H1 (cell line): Measurements from ENCODE around the gene CHST11. TPM values are rescaled to one million over a fixed set of nuclear protein-coding genes. Genes with fewer than 3 reads are reported as not detected.

Experiments
- CTCF ChIA-PET: fragments of 300-600 bp; sonication (Branson Sonifier 250); formaldehyde crosslinking; loops from one replicate; lab custom pipeline; 2021; ENCODE audit not compliant: partially characterized antibody; lab: Charles Lee
- POLR2A ChIA-PET: fragments of 300-600 bp; sonication (Branson Sonifier 250); formaldehyde crosslinking; loops from one replicate; lab custom pipeline; 2021; ENCODE audit warnings: inconsistent platforms; ENCODE audit not compliant: partially characterized antibody; lab: Charles Lee
- DNase-seq, 2 experiments: peaks; one replicate each; pipeline versions ENCODE4 v3.0.0 to v3.0.0-alpha.2; 2010 to 2022; ENCODE audit warnings: low spot score in 2 of 2, low read depth in 1 of 2, mixed read lengths in 1 of 2
- FAIRE-seq: peaks from 2 replicates; lab custom pipeline; 2011; peaks lifted over from hg19 to GRCh38; lab: Jason Lieb, UNC
- H2AFZ ChIP-seq: 2 replicates; pipeline ENCODE4 v1.8.1; 2012; ENCODE audit warnings: low read length, inconsistent platforms
- H2AK5ac ChIP-seq: 2 replicates; pipeline ENCODE4 v1.6.1; 2013; ENCODE audit warnings: low read depth, low read length
- H2BK120ac ChIP-seq: replicated peaks from 2 replicates; pipeline ENCODE3; 2013; ENCODE audit warnings: low read depth, low read length, inconsistent platforms
- H2BK12ac ChIP-seq: 2 replicates; pipeline ENCODE4 v1.6.1; 2013; ENCODE audit warnings: low read depth, low read length
- H2BK15ac ChIP-seq: 2 replicates; pipeline ENCODE4 v1.6.1; 2013; ENCODE audit warnings: low read length
- H2BK20ac ChIP-seq: 2 replicates; pipeline ENCODE4 v1.6.1; 2013; ENCODE audit warnings: low read length
- H2BK5ac ChIP-seq: 2 replicates; pipeline ENCODE4 v1.6.1; 2013; ENCODE audit warnings: low read depth, low read length
- H3K14ac ChIP-seq: 2 replicates; pipeline ENCODE4 v1.6.1; 2013; ENCODE audit warnings: inconsistent platforms; ENCODE audit not compliant: insufficient read length
- H3K18ac ChIP-seq: 2 replicates; pipeline ENCODE4 v1.6.1; 2013; ENCODE audit warnings: low read length; ENCODE audit errors: extremely low read depth
- H3K23ac ChIP-seq: 2 replicates; pipeline ENCODE4 v1.6.1; 2013; ENCODE audit warnings: inconsistent platforms; ENCODE audit not compliant: insufficient read length
- H3K23me2 ChIP-seq: 2 replicates; pipeline ENCODE4 v1.6.1; 2013; ENCODE audit warnings: low read depth, low read length
- H3K27ac ChIP-seq: 2 replicates; pipeline ENCODE4 v1.6.1; 2011; ENCODE audit warnings: low read depth, low read length, inconsistent platforms
- H3K27me3 ChIP-seq, 4 experiments: replicated peaks in 1 of 4; 1 replicate in 1 of 4; 2 replicates in 3 of 4; pipeline versions ENCODE4 v1.6.1 to v1.8.1; 2011 to 2013; ENCODE audit warnings: low read length in 3 of 4, mild to moderate bottlenecking in 3 of 4, inconsistent platforms in 2 of 4, mixed read lengths in 2 of 4, moderate library complexity in 1 of 4; ENCODE audit not compliant: control insufficient read depth in 3 of 4, insufficient read depth in 3 of 4; ENCODE audit errors: extremely low read depth in 1 of 4
- H3K36me3 ChIP-seq, 4 experiments: 2 replicates each; pipeline versions ENCODE4 v1.6.1 to v1.8.1; 2011 to 2013; ENCODE audit warnings: mild to moderate bottlenecking in 4 of 4, low read length in 3 of 4, moderate library complexity in 2 of 4, control low read depth in 1 of 4, inconsistent platforms in 1 of 4; ENCODE audit not compliant: insufficient read depth in 4 of 4, control insufficient read depth in 2 of 4
- H3K4ac ChIP-seq: replicated peaks from 2 replicates; pipeline ENCODE3; 2013; ENCODE audit warnings: low read length, low read depth, mixed read lengths, inconsistent platforms; ENCODE audit not compliant: insufficient read length
- H3K4me1 ChIP-seq, 4 experiments: replicated peaks in 1 of 4; 1 replicate in 1 of 4; 2 replicates in 3 of 4; pipeline versions ENCODE4 v1.6.1 to v1.8.1; 2011 to 2013; ENCODE audit warnings: low read length in 3 of 4, inconsistent platforms in 2 of 4, mixed read lengths in 1 of 4; ENCODE audit not compliant: insufficient read depth in 4 of 4, control insufficient read depth in 3 of 4
- H3K4me2 ChIP-seq, 2 experiments: 2 replicates each; pipeline versions ENCODE4 v1.6.1 to v1.8.1; 2011 to 2013; ENCODE audit warnings: low read depth in 2 of 2, low read length in 2 of 2, control low read depth in 1 of 2, inconsistent platforms in 1 of 2, mild to moderate bottlenecking in 1 of 2; ENCODE audit not compliant: insufficient read depth in 1 of 2
- H3K4me3 ChIP-seq, 4 experiments: fragments of 200-600, 300-600 bp in 1 of 4; sonication (generic), shearing (Covaris generic), sonication (Bioruptor Twin) in 1 of 4; 2 replicates each; pipeline versions ENCODE4 v1.5.1 to v1.8.1; 2011 to 2016; ENCODE audit warnings: low read length in 4 of 4, low read depth in 3 of 4, control low read depth in 2 of 4, inconsistent platforms in 2 of 4, mild to moderate bottlenecking in 2 of 4, mixed read lengths in 1 of 4, moderate library complexity in 1 of 4; ENCODE audit not compliant: insufficient read depth in 2 of 4; ENCODE audit errors: extremely low read depth in 1 of 4
- H3K56ac ChIP-seq: replicated peaks from 2 replicates; pipeline ENCODE3; 2013; ENCODE audit warnings: low read depth, mild to moderate bottlenecking, mixed read lengths, low read length, inconsistent platforms; ENCODE audit not compliant: insufficient read length
- H3K79me1 ChIP-seq: 2 replicates; pipeline ENCODE4 v1.6.1; 2013; ENCODE audit warnings: low read depth, low read length, control low read depth
- H3K79me2 ChIP-seq, 2 experiments: 2 replicates each; pipeline versions ENCODE4 v1.6.1 to v1.8.1; 2012 to 2013; ENCODE audit warnings: low read length in 2 of 2, mild to moderate bottlenecking in 2 of 2, inconsistent platforms in 1 of 2; ENCODE audit not compliant: insufficient read depth in 2 of 2, control insufficient read depth in 1 of 2
- H3K9ac ChIP-seq, 4 experiments: replicated peaks in 1 of 4; 1 replicate in 1 of 4; 2 replicates in 3 of 4; pipeline versions ENCODE4 v1.6.1 to v1.8.1; 2011 to 2013; ENCODE audit warnings: low read depth in 3 of 4, low read length in 3 of 4, control low read depth in 2 of 4, mild to moderate bottlenecking in 2 of 4, moderate library complexity in 2 of 4, inconsistent platforms in 1 of 4; ENCODE audit errors: extremely low read depth in 1 of 4
- H3K9me3 ChIP-seq, 2 experiments: 2 replicates each; pipeline versions ENCODE4 v1.6.1 to v1.8.1; 2012 to 2013; ENCODE audit warnings: mild to moderate bottlenecking in 2 of 2, moderate library complexity in 2 of 2, control low read depth in 1 of 2, inconsistent platforms in 1 of 2, low read depth in 1 of 2, low read length in 1 of 2, mixed read lengths in 1 of 2; ENCODE audit not compliant: insufficient read depth in 2 of 2
- H4K20me1 ChIP-seq, 2 experiments: replicated peaks in 1 of 2; 2 replicates each; pipeline versions ENCODE3 to v1.8.1; 2011 to 2013; ENCODE audit warnings: inconsistent platforms in 2 of 2, low read length in 2 of 2, mild to moderate bottlenecking in 1 of 2; ENCODE audit not compliant: insufficient read depth in 2 of 2, control insufficient read depth in 1 of 2
- H4K5ac ChIP-seq: 2 replicates; pipeline ENCODE4 v1.6.1; 2013; ENCODE audit warnings: low read length, low read depth, mixed read lengths, inconsistent platforms; ENCODE audit not compliant: insufficient read length
- H4K8ac ChIP-seq: 2 replicates; pipeline ENCODE4 v1.8.0; 2013; ENCODE audit warnings: mild to moderate bottlenecking, moderate library complexity, low read length, inconsistent platforms; ENCODE audit not compliant: insufficient read depth; ENCODE audit errors: extremely low read depth
- H4K91ac ChIP-seq: replicated peaks from 2 replicates; pipeline ENCODE3; 2013; ENCODE audit warnings: low read length, mixed read lengths, inconsistent platforms; ENCODE audit not compliant: insufficient read length
- BACH1 ChIP-seq: IDR thresholded peaks from 2 replicates; pipeline ENCODE4 v1.6.1; 2012; ENCODE audit warnings: low read length, improper control_type of control experiment
- CHD1 ChIP-seq: IDR thresholded peaks from 2 replicates; pipeline ENCODE4 v1.6.1; 2012; ENCODE audit warnings: low read depth, low read length, improper control_type of control experiment
- EGR1 ChIP-seq: IDR thresholded peaks from 2 replicates; pipeline ENCODE4 v1.6.1; 2011; ENCODE audit warnings: low read depth, low read length, borderline replicate concordance
- JUND ChIP-seq: IDR thresholded peaks from 2 replicates; pipeline ENCODE4 v1.6.1; 2011; ENCODE audit warnings: mild to moderate bottlenecking, improper control_type of control experiment, low read length
- SP4 ChIP-seq: IDR thresholded peaks from 2 replicates; pipeline ENCODE4 v1.6.1; 2012; ENCODE audit warnings: low read length, inconsistent platforms
- YY1 ChIP-seq: IDR thresholded peaks from 2 replicates; pipeline ENCODE4 v1.6.1; 2011; ENCODE audit warnings: low read depth, mild to moderate bottlenecking, low read length
- WGBS, 2 experiments: shearing (Covaris generic) in 1 of 2; methylation state at CpG; one replicate each; pipeline versions ENCODE4 v1.1.6 to v1.1.7; 2013 to 2015; ENCODE audit warnings: low lambda C conversion rate in 2 of 2, mixed read lengths in 2 of 2, inconsistent platforms in 1 of 2, low coverage in 1 of 2, missing lambda C conversion rate in 1 of 2; ENCODE audit not compliant: insufficient replicate concordance in 2 of 2, insufficient coverage in 1 of 2, insufficient read length in 1 of 2; ENCODE audit errors: extremely low coverage in 1 of 2, missing lambda C conversion rate in 1 of 2; 5-methylcytosine and 5-hydroxymethylcytosine counted together
- polyA plus RNA-seq, 7 experiments: library from polyadenylated mRNA; depleted of rRNA in 3 of 7; stranded (reverse) in 5 of 7; unstranded in 2 of 7; fragments of >200 nt in 5 of 7; fragments of 200-250 nt in 2 of 7; gene quantifications; 1 replicate in 5 of 7; 2 replicates in 1 of 7; 4 replicates in 1 of 7; pipeline versions ENCODE4 v1.2.1 to v1.2.3, GENCODE V29; 2011 to 2013; ENCODE audit warnings: missing spikeins in 2 of 7, mixed read lengths in 2 of 7
- total RNA-seq: library from RNA; stranded (reverse); fragmentation: NEBNext Ultra II Directional; extraction: Animal tissue kit (Norgen Biotek cat#: 25700); gene quantifications from 2 replicates; pipeline ENCODE4 v1.2.1, GENCODE V29; 2021
- TF ChIP-seq, protein P1 (sequence below): IDR thresholded peaks from 2 replicates; pipeline ENCODE4 v1.6.1; 2012; ENCODE audit warnings: low read length, inconsistent platforms

CHST11 gene
- total and polyA plus RNA-seq, 2 of the 8 experiments (the other 6 are each of a cell fraction or from before 2014, with no cell fraction given) = 14.4 to 20.8 TPM

DNA sequence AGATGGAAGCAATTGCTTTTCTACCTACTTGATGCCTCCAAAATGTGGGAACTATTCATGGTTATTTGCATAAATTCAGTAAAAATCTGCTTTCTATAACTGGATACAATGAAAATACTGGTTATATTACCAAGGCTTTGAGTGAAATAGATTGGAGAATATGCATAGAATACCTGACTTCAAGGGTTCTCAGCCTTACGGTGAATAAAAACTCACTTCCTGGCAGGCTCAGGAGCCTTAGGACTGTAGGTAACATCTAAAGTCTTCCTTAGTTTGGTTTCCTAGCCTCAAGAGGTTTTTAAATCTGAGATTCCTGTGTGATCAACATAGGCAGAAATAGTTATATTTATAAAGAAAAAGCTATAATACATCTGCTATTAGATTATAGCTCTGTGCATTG is 342.7 kb downstream of the CHST11 start:
- H2AFZ ChIP-seq = no peak overlapping the region
- H3K9me3 ChIP-seq = no peaks in the 10 kb centered on the region
- no peaks in the 10 kb centered on the region for H3K4me1 ChIP-seq
- no peak overlapping the region for H3K4ac ChIP-seq
- no peaks in the 10 kb centered on the region for H3K36me3 ChIP-seq
- H3K79me2 ChIP-seq = no peaks in the 10 kb centered on the region
- no peak for DNase-seq
- ChIA-PET CTCF (interaction anchor here (0.8 to 2.8 kb wide), 4 partner anchors 9 to 301 kb away, joined by 3 to 21 read pairs (median 4); no protein-coding TSS in a partner anchor), POLR2A (interaction anchor here (1.1 kb wide), 1 partner anchor 9 kb away, joined by 3 read pairs; no protein-coding TSS in a partner anchor)
- H3K27me3 ChIP-seq = no peaks in the 10 kb centered on the region
- no peaks in the 10 kb centered on the region for H4K20me1 ChIP-seq
- H2BK5ac ChIP-seq = no peak overlapping the region
- H3K4me2 ChIP-seq = no peak overlapping the region
- no peak overlapping the region for H2BK15ac ChIP-seq
- H2BK20ac ChIP-seq = no peak overlapping the region
- H3K4me3 ChIP-seq = no peak overlapping the region
- H2BK120ac ChIP-seq = no peak overlapping the region
- TF ChIP-seq SP4 (no peak), YY1 (no peak), CHD1 (no peak), BACH1 (no peak), JUND (no peak), EGR1 (no peak)
- TF ChIP-seq, protein P1, sequence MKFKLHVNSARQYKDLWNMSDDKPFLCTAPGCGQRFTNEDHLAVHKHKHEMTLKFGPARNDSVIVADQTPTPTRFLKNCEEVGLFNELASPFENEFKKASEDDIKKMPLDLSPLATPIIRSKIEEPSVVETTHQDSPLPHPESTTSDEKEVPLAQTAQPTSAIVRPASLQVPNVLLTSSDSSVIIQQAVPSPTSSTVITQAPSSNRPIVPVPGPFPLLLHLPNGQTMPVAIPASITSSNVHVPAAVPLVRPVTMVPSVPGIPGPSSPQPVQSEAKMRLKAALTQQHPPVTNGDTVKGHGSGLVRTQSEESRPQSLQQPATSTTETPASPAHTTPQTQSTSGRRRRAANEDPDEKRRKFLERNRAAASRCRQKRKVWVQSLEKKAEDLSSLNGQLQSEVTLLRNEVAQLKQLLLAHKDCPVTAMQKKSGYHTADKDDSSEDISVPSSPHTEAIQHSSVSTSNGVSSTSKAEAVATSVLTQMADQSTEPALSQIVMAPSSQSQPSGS = no peak
- H2AK5ac ChIP-seq = no peak overlapping the region
- H4K5ac ChIP-seq = no peak overlapping the region
- no peak overlapping the region for H3K27ac ChIP-seq
- H4K91ac ChIP-seq = no peak overlapping the region
- H4K8ac ChIP-seq = no peak overlapping the region
- no peaks in the 10 kb centered on the region for H3K23me2 ChIP-seq
- no peak for FAIRE-seq
- no peak overlapping the region for H3K9ac ChIP-seq
- H3K14ac ChIP-seq = no peak overlapping the region
- WGBS, 2 experiments = 89% methylated on average over 1 of the region's 1 CpG; no CpG with 5 or more reads in 1 of the 2 experiments
- H2BK12ac ChIP-seq = no peak overlapping the region
- H3K23ac ChIP-seq = no peak overlapping the region
- no peak overlapping the region for H3K18ac ChIP-seq
- H3K56ac ChIP-seq = no peak overlapping the region
- no peaks in the 10 kb centered on the region for H3K79me1 ChIP-seq
